GM18520 (cell line): ENCODE results near the gene SPR.
"Not testable (repeated sequence)": the region's sequence is repeated elsewhere in the genome, so short reads cannot be mapped to it uniquely, and the experiment has no call there.

ENCODE experiments used
- ATAC-seq: cut with Tn5 transposase; IDR thresholded peaks from one replicate; pipeline ENCODE4 v1.9.1; 2021; ENCODE audit not compliant: unreplicated experiment

SPR gene

DNA sequence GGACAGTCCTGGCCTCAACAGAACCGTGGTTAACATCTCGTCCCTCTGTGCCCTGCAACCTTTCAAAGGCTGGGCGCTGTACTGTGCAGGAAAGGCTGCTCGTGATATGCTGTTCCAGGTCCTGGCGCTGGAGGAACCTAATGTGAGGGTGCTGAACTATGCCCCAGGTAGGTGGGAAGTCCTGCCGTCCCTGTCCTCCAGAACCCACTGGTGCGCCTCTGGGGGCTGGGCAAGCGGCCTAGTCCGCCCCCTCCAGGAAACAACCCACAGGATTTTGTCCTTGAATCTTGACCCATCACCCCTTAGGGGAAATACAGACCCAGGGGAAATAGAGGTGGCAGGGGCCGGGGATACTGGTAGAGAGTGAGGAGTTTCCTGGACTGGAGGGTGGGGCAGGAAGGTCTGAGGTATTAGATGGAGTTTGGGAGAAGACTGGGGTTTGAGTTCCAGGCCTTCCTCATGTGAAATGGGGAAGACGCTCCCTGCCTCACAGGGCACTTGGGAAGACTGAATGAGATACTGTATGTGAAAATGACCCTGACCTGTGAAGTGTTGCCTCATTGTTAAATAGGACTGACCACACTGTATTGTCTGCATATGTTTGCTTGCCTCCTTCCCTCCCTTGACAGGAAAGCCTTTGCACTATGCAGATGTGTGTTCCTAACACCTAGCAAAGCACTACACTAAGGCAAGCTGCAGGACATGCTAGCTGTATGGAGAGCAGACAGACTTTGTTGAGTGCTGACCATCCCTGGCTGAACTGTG is 1.4 kb downstream of the SPR start:
- no peak for ATAC-seq

DNA sequence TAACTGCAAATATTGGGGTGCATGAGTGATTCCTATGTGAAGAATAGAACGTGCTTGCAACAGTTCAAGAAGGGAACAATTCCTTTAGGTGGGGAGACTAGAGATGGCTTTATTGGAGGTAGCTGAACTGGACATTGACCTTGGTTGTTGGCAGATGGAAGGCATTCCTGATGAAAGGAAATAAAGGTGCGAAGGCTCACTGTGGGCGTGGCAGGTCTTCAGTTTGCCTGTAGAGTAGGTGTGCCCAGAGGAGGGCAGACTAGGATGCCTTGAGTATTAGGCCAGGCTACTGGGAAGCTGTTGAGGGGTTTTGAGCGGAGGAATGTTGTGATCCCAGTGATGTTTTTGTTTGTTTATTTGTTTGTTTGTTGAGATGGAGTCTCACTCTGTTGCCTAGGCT is 2.8 kb downstream of the SPR start:
- no peak for ATAC-seq

DNA sequence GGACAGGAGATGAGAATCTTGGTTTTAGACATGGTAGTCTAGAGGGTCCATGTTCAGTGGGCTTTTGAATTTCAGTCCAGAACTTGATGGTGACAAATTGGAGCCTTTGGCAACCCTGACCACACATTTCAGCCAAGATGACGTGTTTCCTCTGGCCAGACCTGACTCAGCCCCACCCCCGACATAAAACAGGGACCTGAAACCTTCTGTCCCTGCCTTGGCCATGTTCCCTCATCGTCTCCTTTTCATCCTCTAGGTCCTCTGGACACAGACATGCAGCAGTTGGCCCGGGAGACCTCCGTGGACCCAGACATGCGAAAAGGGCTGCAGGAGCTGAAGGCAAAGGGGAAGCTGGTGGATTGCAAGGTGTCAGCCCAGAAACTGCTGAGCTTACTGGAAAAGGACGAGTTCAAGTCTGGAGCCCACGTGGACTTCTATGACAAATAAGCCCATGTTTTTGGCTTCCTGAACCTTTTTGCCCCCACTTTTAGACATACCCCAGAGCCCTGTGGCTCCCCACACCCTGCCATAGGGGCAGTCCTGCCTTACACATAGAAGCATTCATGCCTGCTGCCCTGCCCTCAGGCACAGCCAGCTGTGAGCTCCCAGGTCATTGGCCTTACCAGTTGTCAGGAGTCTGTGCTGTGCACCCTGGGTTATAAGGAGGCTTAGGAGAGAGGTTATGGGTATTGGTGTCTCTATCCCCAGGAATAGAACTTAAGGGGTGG is 4.0 kb downstream of the SPR start:
- ATAC-seq: no peak

GRCh38 chr2:72892506-72893173 is 5.4 kb downstream of the SPR start:
- peak; percentile 49 for ATAC-seq

GRCh38 chr2:72893594-72894319 is 6.5 kb downstream of the SPR start:
- peak; percentile 52 for ATAC-seq

DNA sequence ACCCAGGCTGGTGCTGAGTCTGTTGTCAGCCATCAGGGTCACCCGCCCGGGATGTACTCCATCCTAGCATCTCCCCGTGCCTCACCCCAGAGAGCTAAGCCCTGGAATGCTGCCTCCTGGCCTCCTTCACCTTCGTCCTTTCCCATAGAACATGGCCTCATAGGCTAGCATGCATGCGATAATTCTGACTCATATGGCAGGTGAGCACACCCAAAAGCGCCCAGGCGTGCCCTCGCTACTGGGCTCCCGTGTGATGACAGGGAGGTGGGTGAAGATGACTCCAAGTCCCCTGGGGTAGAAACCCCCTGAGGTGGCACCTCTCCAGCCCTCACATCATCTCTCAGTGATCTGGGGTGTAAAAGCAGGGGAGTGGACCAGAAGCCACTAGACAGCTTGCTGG is 7.3 kb downstream of the SPR start:
- no peak for ATAC-seq

DNA sequence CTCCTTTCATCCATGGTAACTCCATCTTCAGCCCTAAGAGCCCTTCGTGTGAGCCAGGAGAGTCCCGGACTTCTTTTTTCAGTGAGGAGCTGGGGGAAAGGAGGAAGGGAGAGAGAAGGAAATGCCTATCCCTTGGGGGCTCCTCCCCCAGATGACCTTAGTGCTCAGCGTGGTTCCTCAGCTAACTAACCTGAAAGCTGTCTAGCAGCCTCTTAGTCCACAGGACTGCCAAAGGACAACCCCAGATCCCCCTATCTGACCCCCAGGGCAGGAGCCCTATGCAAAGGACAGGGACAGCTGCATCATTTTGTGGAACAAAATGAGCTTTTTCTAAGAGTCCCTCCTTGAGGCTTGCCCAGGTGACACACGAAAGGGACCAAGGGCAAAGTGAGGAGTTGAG is 7.9 kb downstream of the SPR start:
- ATAC-seq: no peak

DNA sequence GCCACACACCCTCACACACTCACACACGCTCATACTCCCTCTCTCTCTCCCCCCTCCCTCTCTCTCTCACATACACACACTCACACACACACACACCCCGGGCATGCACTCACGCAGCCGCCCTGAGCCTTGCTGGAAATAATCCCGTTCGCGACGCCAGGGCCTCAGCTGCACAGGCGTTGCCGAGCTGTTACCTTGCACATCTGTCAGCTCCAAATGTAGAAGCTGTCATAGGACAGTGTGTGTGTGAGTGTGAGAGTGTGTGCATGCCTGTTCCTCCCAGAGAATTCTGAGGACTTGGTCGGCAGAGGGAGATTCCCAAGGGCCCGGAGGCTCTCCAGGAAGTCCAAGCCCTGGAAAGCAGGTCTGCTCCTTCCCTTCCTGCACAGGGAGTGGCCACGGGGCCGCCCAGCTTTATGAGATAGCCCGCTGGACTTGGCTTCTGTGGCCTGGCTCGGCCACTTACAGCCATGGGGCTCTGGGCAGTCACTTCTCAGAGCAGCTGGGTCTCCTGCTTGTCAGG is 8.6 kb downstream of the SPR start:
- no peak for ATAC-seq

DNA sequence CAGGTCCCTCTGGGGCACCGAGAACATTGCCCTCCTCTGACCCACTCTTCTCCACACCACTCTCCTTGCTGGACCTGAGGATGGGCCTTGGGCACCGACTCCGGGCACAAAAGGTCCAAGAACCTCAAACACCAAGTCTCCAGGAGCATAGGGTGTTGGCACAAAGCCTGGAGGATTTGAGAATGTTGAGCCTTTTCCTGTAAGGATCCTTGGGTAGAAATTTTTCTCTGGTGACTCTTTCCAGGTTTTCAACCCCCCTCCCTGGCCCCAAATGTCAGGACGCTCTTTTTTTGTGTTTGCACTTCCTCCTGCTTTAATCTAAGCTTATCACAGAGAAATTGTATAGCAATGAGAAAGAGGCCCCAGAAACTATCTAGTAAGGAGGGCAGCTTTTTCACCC is 9.2 kb downstream of the SPR start:
- no peak for ATAC-seq

- ATAC-seq: no peak
These were observed 10.8 kb downstream of the SPR start for GRCh38 chr2:72897785-72898584.

DNA sequence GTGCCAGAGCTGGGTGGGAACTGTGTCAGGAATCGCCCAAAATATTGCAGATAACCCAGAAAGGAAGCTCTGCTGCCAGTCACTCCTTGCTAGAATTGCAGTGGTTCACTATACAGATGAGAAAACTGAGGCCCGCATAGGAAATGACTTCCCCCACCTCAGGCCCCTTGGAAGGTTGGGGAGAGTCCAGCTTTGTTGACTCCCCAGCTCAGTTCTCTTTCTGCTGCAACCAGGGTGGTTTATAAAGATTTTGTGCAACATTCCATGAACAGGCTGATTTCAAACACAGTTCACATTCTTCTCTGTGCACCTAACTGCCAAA is 11.3 kb downstream of the SPR start:
- no peak for ATAC-seq

DNA sequence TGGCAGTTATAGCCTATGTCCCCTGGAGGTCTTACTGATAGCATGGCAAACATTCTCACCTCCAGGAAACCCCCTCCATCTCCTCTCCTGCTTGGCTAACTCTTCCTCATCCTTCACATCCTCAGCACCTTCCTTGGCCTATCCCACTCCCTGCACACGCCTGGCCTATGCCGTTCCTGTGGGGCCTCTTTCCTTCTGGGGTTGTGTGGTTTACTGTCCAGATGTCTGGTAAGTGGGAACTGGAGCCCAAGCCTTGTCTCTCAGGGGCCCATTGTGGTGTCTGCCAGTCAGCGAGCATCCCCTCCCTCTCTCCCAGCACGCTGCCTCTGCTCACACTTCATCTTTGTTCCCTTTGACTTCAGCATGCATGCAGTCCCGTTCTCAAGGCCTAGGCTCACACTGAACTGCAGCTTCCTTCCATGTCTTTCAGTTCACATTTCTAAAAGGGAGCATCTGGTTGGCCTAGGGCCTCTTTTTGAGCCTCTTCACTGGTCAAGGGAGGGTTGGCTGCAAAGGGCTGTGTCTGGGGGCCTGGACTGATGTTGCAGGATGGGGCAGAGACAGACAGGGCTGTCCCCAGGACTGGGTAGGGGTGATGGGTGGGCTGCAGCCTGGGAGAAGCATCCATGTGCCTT is 13.1 kb downstream of the SPR start:
- no peak for ATAC-seq

DNA sequence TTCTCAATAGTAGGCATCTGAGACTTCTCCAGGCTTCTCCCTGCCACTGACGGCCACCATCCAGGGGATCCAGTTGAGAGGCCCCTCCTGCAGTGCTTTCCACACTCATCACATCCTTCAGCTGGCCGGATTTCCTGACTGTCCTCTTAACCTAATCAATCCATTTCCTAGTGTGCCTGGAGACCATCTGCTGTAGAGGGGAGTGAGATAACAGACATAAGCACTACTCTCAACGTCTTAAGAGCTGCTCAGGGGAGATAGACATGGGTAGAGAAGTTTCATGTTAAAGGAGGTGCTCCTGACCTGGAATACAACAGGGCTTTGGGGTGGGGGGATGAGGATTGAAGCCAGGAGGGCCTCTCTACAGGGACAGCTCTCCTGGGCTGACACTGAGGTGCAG is 14.2 kb downstream of the SPR start:
- no peak for ATAC-seq

DNA sequence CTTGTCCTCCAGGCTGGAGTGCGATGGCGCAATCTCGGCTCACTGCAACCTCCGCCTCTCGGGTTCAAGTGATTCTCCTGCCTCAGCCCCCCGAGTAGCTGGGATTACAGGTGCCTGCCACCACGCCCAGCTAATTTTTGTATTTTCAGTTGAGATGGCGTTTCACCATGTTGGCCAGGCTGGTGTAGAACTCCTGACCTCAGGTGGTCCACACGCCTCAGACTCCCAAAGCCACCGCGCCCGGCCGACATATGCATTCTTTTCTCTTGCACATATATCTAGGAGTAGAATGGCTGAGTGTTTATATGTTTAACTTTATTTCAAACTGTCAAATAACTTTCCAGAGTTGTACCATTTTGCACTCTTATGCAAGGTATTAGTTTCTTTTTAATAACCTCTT is 20.2 kb downstream of the SPR start:
- ATAC-seq: not testable (repeated sequence)

DNA sequence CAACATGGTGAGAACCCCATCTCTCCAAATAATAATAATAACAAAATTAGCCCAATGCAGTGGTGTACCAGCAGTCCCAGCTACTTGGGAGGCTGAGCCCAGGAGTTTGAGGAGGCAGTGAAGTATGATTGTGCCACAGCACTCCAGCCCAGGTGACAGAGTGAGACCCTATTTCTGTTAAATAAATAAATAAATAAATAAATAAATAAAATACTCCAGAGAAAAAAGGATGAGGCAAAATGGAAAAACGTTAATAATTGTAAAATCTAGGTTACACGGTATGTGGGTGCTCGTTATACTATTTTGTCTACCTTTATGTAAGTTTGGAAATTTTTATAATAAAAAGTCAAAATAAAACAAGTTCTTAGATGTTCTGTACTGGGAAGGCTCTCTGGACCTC is 21.5 kb downstream of the SPR start:
- ATAC-seq: no peak

DNA sequence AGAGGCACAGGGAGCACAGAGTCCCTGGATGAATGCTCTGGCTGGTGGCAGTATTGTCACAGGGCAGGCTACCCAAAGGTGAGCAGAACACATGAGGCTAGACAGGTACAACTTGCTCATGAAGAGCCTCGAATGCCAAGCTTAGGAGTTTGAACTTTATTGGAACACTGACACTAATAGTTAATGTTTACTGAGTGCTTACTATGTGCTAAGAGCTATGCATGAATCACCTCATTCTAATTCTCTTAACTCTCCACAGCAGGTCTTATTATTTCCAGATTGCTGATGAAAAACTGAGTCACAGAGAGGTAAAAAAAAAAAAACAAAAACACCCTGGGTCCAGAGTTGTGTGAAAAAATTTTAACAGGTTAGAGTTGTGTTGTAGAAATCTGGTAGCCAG is 24.0 kb downstream of the SPR start:
- ATAC-seq: no peak

DNA sequence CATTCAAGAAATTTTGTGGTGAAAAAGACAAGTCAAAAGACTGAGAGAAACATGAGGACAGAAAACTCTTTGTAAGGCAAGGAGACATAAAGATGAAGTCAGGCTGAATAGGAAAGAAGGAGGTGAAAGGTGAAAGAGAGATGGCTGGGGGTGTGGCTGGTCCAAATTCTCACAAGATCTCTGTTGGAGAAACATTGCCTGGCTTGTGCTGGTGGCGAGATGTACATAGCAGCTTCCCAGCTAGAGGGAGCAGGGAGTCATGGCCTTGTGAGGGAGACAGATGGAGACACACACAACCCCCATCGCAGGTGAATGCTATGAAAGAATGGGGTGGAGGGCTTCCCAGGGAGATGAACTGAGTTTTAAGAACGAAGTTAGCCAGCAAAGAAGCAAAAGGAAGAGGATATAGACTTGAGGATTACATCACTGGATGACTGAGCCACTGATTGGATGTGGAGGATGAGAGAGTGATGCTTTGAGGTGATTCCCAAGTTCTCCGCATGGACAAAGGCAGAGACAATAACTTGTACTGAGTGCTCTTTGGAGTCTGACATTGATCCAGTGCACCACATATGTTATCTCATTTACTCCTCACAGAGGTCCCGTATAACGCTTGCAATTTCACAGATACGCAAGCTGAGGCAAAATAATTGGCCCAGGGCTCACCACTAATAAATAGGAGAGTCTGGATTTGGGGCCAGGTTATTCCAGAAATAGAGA is 26.4 kb downstream of the SPR start:
- no peak for ATAC-seq

GRCh38 chr2:72914206-72914559 is 27.0 kb downstream of the SPR start:
- no peak for ATAC-seq

DNA sequence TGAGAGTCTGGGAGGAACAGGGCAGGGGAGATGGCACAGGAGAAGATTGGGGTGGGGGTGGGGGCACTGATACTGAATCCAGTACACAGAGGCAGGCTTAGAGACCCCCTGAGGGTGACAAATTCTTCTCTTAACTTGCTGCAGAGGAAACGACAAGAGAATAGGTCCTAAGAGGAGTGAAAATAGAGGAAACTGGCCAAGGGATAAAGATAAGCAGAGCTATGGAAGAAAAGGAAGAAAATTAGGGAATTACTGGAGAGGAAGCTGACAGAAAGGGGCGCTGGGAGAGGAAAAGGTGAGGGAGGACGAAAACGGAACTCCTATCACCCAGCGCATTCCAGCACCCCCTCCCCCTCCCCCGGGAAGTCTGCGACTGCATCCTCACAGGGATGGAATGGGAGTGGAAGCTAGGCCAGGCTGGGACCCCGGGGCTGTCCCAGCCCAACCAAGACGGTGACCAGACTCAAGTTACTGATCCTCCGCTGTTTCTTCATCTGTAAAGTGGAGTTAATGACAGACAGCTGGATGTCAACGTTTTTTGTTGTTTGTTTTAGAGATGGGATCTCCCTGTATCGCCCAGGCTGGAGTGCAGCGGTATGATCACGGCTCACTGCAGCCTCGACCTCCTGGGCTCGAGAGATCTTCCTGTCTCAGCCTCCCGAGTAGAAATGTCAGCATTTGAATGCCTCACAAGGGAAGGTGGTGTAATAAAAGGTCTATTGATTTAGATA is 27.5 kb downstream of the SPR start:
- ATAC-seq: no peak
